ENCODE measurements around the gene MARCHF6.

MARCHF6 gene

GRCh38 chr5:10353241-10354047 is at the start of gene MARCHF6:
Gene MARCHF6, plus strand, starts transcription at chr5:10353695. Its CDS starts 204 bp downstream, at chr5:10353899.
- peak; percentile 73 for DNase-seq (ENCODE audit: low read depth)
- H3K4me3 ChIP-seq (ENCODE audit: low read depth, low read length): peak within 1 kb of the TSS; percentile 86
- TF ChIP-seq CTCF (IDR thresholded peaks at IDR 0.05; ENCODE audit: low read depth, low read length, missing control alignments): no peak
- in situ Hi-C loops (cut with HindIII; ENCODE audit: low sequenced_read_pairs): no loop called here

GRCh38 chr5:10303699-10304170 is 49.8 kb upstream of the MARCHF6 start:
- no peak for TF ChIP-seq CTCF (IDR thresholded peaks at IDR 0.05; ENCODE audit: low read depth, low read length, missing control alignments)
- H3K4me3 ChIP-seq (ENCODE audit: low read depth, low read length): no peak overlapping the region
- DNase-seq (ENCODE audit: low read depth): no peak
- in situ Hi-C loops (cut with HindIII; ENCODE audit: low sequenced_read_pairs): no loop called here

GRCh38 chr5:10304932-10305331 is 48.6 kb upstream of the MARCHF6 start:
- TF ChIP-seq CTCF (IDR thresholded peaks at IDR 0.05; ENCODE audit: low read depth, low read length, missing control alignments): no peak
- in situ Hi-C loops (cut with HindIII; ENCODE audit: low sequenced_read_pairs): no loop called here
- DNase-seq (ENCODE audit: low read depth): no peak
- H3K4me3 ChIP-seq (ENCODE audit: low read depth, low read length): no peak overlapping the region

- peak overlapping the region; percentile 57 for H3K4me3 ChIP-seq (ENCODE audit: low read depth, low read length)
- TF ChIP-seq CTCF (IDR thresholded peaks at IDR 0.05; ENCODE audit: low read depth, low read length, missing control alignments): no peak
- no peak for DNase-seq (ENCODE audit: low read depth)
- in situ Hi-C loops (cut with HindIII; ENCODE audit: low sequenced_read_pairs): no loop called here
Measured at GRCh38 chr5:10306114-10306513, 47.4 kb upstream of the MARCHF6 start.

GRCh38 chr5:10306806-10307205 is 46.7 kb upstream of the MARCHF6 start:
- H3K4me3 ChIP-seq (ENCODE audit: low read depth, low read length): peak overlapping the region; percentile 57
- TF ChIP-seq CTCF (IDR thresholded peaks at IDR 0.05; ENCODE audit: low read depth, low read length, missing control alignments): no peak
- in situ Hi-C loops (cut with HindIII; ENCODE audit: low sequenced_read_pairs): no loop called here
- no peak for DNase-seq (ENCODE audit: low read depth)

GRCh38 chr5:10307206-10308148 is 46.0 kb upstream of the MARCHF6 start, which contains the start of gene CMBL:
Gene CMBL, minus strand, starts transcription at chr5:10307902. Its CDS starts 17,140 bp downstream, at chr5:10290762.
- DNase-seq (ENCODE audit: low read depth): no peak
- in situ Hi-C loops (cut with HindIII; ENCODE audit: low sequenced_read_pairs): no loop called here

More at GRCh38 chr5:10307206-10308148, 46.0 kb upstream of the MARCHF6 start, which contains the start of gene CMBL:
- no peak for TF ChIP-seq CTCF (IDR thresholded peaks at IDR 0.05; ENCODE audit: low read depth, low read length, missing control alignments)
- H3K4me3 ChIP-seq (ENCODE audit: low read depth, low read length): peak within 1 kb of the TSS; percentile 57
